T47D (cell line): ENCODE measurements around the gene PIGX.
A peak's percentile ranks its signal among the peaks of the same experiment; 100 is the strongest.
"Not testable (repeated sequence)": the region's sequence is repeated elsewhere in the genome, so short reads cannot be mapped to it uniquely, and the experiment has no call there.

Experiments
- DNase-seq, 2 experiments: peaks; one replicate each; pipeline versions ENCODE4 v3.0.0 to v3.0.0-alpha.2; 2011 to 2012; ENCODE audit warnings: low read depth in 1 of 2, low spot score in 1 of 2
- JUND ChIP-seq: IDR thresholded peaks from 2 replicates; pipeline ENCODE4 v1.6.1; 2012; ENCODE audit warnings: low read depth
- in situ Hi-C: cut with HindIII; loops from 2 replicates; pipeline ENCODE4 v1.10.0; 2016; ENCODE audit warnings: low sequenced_read_pairs, low pct_unique_long_range_greater_than_20kb

Gene PIGX

GRCh38 chr3:196712514-196713413, 587 bp downstream of the PIGX start:
- in situ Hi-C loops, result no loop called here
- no peak for TF ChIP-seq JUND
- DNase-seq, result no peak

GRCh38 chr3:196717162-196717561, 5.0 kb downstream of the PIGX start:
- DNase-seq, in situ Hi-C loops: not testable (repeated sequence)

GRCh38 chr3:196721097-196721496, 8.9 kb downstream of the PIGX start:
- TF ChIP-seq JUND, result no peak
- in situ Hi-C loops, result no loop called here
- DNase-seq, result no peak

- TF ChIP-seq JUND, result no peak
- in situ Hi-C loops, result no loop called here
- DNase-seq, result no peak
Measured at GRCh38 chr3:196726788-196727675, 14.9 kb downstream of the PIGX start.

GRCh38 chr3:196735751-196736150, 23.6 kb downstream of the PIGX start:
- no peak for TF ChIP-seq JUND
- in situ Hi-C loops, result no loop called here
- no peak for DNase-seq

GRCh38 chr3:196736670-196737374, 24.6 kb downstream of the PIGX start:
- in situ Hi-C loops, result no loop called here
- no peak for TF ChIP-seq JUND
- no peak for DNase-seq

- DNase-seq, result no peak
- in situ Hi-C loops, result no loop called here
- TF ChIP-seq JUND, result no peak
Measured at GRCh38 chr3:196737655-196738054, 25.5 kb downstream of the PIGX start.

- in situ Hi-C loops, result no loop called here
- peak; percentile 88 to 98 for DNase-seq
- TF ChIP-seq JUND, result no peak
Measured at GRCh38 chr3:196739671-196740480, 27.7 kb downstream of the PIGX start, which contains the start of gene PAK2. Gene PAK2, plus strand, starts transcription at chr3:196739857. Its CDS starts 42,790 bp downstream, at chr3:196782647.

GRCh38 chr3:196740481-196741248, 28.5 kb downstream of the PIGX start:
- peak in 1 of 2 experiments; percentile 81 for DNase-seq
- in situ Hi-C loops, result no loop called here

GRCh38 chr3:196741249-196741889, 29.2 kb downstream of the PIGX start:
- DNase-seq, result peak in 1 of 2 experiments; percentile 42
- in situ Hi-C loops, result no loop called here
- TF ChIP-seq JUND, result no peak

More at GRCh38 chr3:196740481-196741248, 28.5 kb downstream of the PIGX start:
- no peak for TF ChIP-seq JUND

- in situ Hi-C loops, result not testable (repeated sequence)
Measured at GRCh38 chr3:196743569-196743968, 31.4 kb downstream of the PIGX start.

More at GRCh38 chr3:196743569-196743968, 31.4 kb downstream of the PIGX start:
- not testable (repeated sequence) for DNase-seq
